ENCODE measurements around the gene DVL1. TPM values are rescaled to one million over a fixed set of nuclear protein-coding genes. Genes with fewer than 3 reads are reported as not detected.

DVL1 gene
- total and polyA plus RNA-seq, 8 donors = 30.6 to 103 (median 50.3) TPM

- no peaks in the 10 kb centered on the region for H3K36me3 ChIP-seq
- DNase-seq (no peak), FAIRE-seq (no peak), ATAC-seq (no peak)
- no peak overlapping the region for H3K27ac ChIP-seq
- no peaks in the 10 kb centered on the region for H3K27me3 ChIP-seq
- 85 to 88% methylated on average over 58 of the region's 58 CpGs for whole genome bisulfite sequencing, 2 donors
- no peak for TF ChIP-seq CTCF (IDR thresholded peaks at IDR 0.05)
- no peaks in the 10 kb centered on the region for H3K9me3 ChIP-seq
- H3K4me3 ChIP-seq = no peak overlapping the region
- intact Hi-C loops (cut with DNase I) = no loop called here
- H3K4me1 ChIP-seq = peaks cover 6 to 13% (median 10%) of the 10 kb centered on the region in 3 donors
Measured at GRCh38 chr1:1329304-1330210, 19.7 kb downstream of the DVL1 start.

DNA sequence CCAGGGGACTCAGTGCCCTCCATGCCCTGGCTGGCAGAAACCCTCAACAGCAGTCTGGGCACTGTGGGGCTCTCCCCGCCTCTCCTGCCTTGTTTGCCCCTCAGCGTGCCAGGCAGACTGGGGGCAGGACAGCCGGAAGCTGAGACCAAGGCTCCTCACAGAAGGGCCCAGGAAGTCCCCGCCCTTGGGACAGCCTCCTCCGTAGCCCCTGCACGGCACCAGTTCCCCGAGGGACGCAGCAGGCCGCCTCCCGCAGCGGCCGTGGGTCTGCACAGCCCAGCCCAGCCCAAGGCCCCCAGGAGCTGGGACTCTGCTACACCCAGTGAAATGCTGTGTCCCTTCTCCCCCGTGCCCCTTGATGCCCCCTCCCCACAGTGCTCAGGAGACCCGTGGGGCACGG, 21.0 kb downstream of the DVL1 start:
- 85 to 92% methylated on average over 15 of the region's 15 CpGs for WGBS, 2 donors
- TF ChIP-seq CTCF (IDR thresholded peaks at IDR 0.05) = no peak
- Histone ChIP-seq H3K36me3 (no peaks in the 10 kb centered on the region), H3K27ac (no peak overlapping the region), H3K9me3 (no peaks in the 10 kb centered on the region), H3K27me3 (no peaks in the 10 kb centered on the region), H3K4me3 (no peak overlapping the region), H3K4me1 (peaks cover 6 to 13% (median 13%) of the 10 kb centered on the region in 3 donors)
- FAIRE-seq (no peak), DNase-seq (no peak), ATAC-seq (no peak)
- intact Hi-C loops (cut with DNase I) = no loop called here

- no peak for TF ChIP-seq CTCF (IDR thresholded peaks at IDR 0.05)
- 90 to 91% methylated on average over 40 of the region's 40 CpGs for WGBS, 2 donors
- intact Hi-C loops (cut with DNase I) = no loop called here
Measured at GRCh38 chr1:1327291-1327690, 21.9 kb downstream of the DVL1 start.

GRCh38 chr1:1326075-1326605, 23.1 kb downstream of the DVL1 start:
- Histone ChIP-seq H3K27me3 (no peaks in the 10 kb centered on the region), H3K4me3 (peak overlapping the region in 2 of 4 donors; percentile 93 to 98), H3K9me3 (no peaks in the 10 kb centered on the region), H3K36me3 (no peaks in the 10 kb centered on the region), H3K4me1 (peaks cover 6 to 19% (median 18%) of the 10 kb centered on the region in 3 donors), H3K27ac (no peak overlapping the region)
- intact Hi-C loops (cut with DNase I) = no loop called here
- ATAC-seq (no peak), FAIRE-seq (no peak), DNase-seq (no peak)
- WGBS, 2 donors = 54 to 56% methylated on average over 8 of the region's 8 CpGs
- no peak for TF ChIP-seq CTCF (IDR thresholded peaks at IDR 0.05)

More at GRCh38 chr1:1327291-1327690, 21.9 kb downstream of the DVL1 start:
- no peak for DNase-seq
- Histone ChIP-seq H3K27ac (no peak overlapping the region), H3K4me3 (no peak overlapping the region), H3K4me1 (peaks cover 6 to 19% (median 18%) of the 10 kb centered on the region in 3 donors), H3K36me3 (no peaks in the 10 kb centered on the region), H3K9me3 (no peaks in the 10 kb centered on the region), H3K27me3 (no peaks in the 10 kb centered on the region)
- no peak for FAIRE-seq
- no peak for ATAC-seq
